SK-N-MC (cell line): ENCODE data around the gene MOK.

Source experiments
- EZH2 ChIP-seq: fragments of 200-600 bp; sonication (generic); IDR thresholded peaks from one replicate; pipeline ENCODE4 v1.6.1; 2017; ENCODE audit warnings: antibody characterized with exemption
- FOXP2 ChIP-seq: optimal IDR thresholded peaks from 2 replicates; pipeline ENCODE3; 2011; ENCODE audit warnings: mild to moderate bottlenecking, moderate library complexity; ENCODE audit not compliant: insufficient read depth; ENCODE audit errors: extremely low read length, control extremely low read depth

- TF ChIP-seq EZH2 = no peak
- no peak for TF ChIP-seq FOXP2
Measured at GRCh38 chr14:102335163-102335562, 30.2 kb upstream of the MOK start.
